Frontal cortex (tissue), 1 donor: ENCODE data around the gene NUDT11. TPM values are rescaled to one million over a fixed set of nuclear protein-coding genes. Genes with fewer than 3 reads are reported as not detected.

Source experiments
- total RNA-seq: library from RNA; depleted of rRNA; stranded (reverse); fragments of >200 nt; gene quantifications from one replicate; pipeline ENCODE4 v1.2.3, GENCODE V29; 2014

The NUDT11 gene
- total RNA-seq, 1 donor from 2014 or later: 115 TPM

Other genes starting within 250 kb of the NUDT11 start
- 49.3 TPM for gene NUDT10, start 163.8 kb downstream of the NUDT11 start, total RNA-seq
- 2.4 TPM for gene CENPVL3, start 122.3 kb upstream of the NUDT11 start, total RNA-seq
- gene CENPVL2, start 186.2 kb upstream of the NUDT11 start, total RNA-seq: 3.3 TPM
- gene CENPVL1, start 213.9 kb upstream of the NUDT11 start, total RNA-seq: 3.3 TPM
- gene GSPT2, start 246.8 kb upstream of the NUDT11 start, total RNA-seq: 22.8 TPM